ENCODE measurements around the gene PACRG. TPM values are rescaled to one million over a fixed set of nuclear protein-coding genes. Genes with fewer than 3 reads are reported as not detected.

PACRG gene
- total and polyA plus RNA-seq, 2 of the 8 experiments (the other 6 are each of a cell fraction or from before 2014, with no cell fraction given): 0.44 to 0.54 TPM

GRCh38 chr6:163166507-163166906, 438.7 kb downstream of the PACRG start:
- Histone ChIP-seq H3K9me3 (ENCODE audit: insufficient read depth in 2 of 2, low read depth in 1 of 2, low read length in 1 of 2) (peaks cover 0 to 3% of the 10 kb centered on the region in 2 experiments; a peak in 2 of 4 replicates), H3K27ac (ENCODE audit: low read depth, low read length) (no peak overlapping the region), H4K20me1 (replicated peaks in 1 of 2; ENCODE audit: control insufficient read depth in 1 of 2, insufficient read depth in 2 of 2, low read length in 2 of 2) (no peaks in the 10 kb centered on the region), H3K79me2 (ENCODE audit: control insufficient read depth in 1 of 2, insufficient read depth in 2 of 2, low read length in 2 of 2) (no peaks in the 10 kb centered on the region), H3K79me1 (ENCODE audit: low read depth, low read length) (no peaks in the 10 kb centered on the region), H2BK5ac (ENCODE audit: low read depth, low read length) (no peak overlapping the region), H4K91ac (replicated peaks; ENCODE audit: insufficient read length, low read length) (no peak overlapping the region), H3K14ac (ENCODE audit: insufficient read length) (no peak overlapping the region), H3K56ac (replicated peaks; ENCODE audit: insufficient read length, low read depth, low read length) (no peak overlapping the region), H2BK120ac (replicated peaks; ENCODE audit: low read depth, low read length) (no peak overlapping the region), H3K4me1 (replicated peaks in 1 of 4; ENCODE audit: control insufficient read depth in 3 of 4, insufficient read depth in 4 of 4, low read length in 3 of 4) (no peaks in the 10 kb centered on the region), H2BK20ac (ENCODE audit: low read length) (no peak overlapping the region), H3K18ac (ENCODE audit: extremely low read depth, low read length) (no peak overlapping the region), H2AK5ac (ENCODE audit: low read depth, low read length) (no peak overlapping the region), H2BK15ac (ENCODE audit: low read length) (no peak overlapping the region), H3K36me3 (ENCODE audit: control insufficient read depth in 2 of 4, insufficient read depth in 4 of 4, low read length in 3 of 4) (no peaks in the 10 kb centered on the region), H3K9ac (replicated peaks in 1 of 4; ENCODE audit: extremely low read depth in 1 of 4, low read depth in 3 of 4, low read length in 3 of 4) (no peak overlapping the region), H3K23ac (ENCODE audit: insufficient read length) (no peak overlapping the region), H2AFZ (ENCODE audit: low read length) (no peak overlapping the region), H3K4ac (replicated peaks; ENCODE audit: insufficient read length, low read depth, low read length) (no peak overlapping the region), H3K4me2 (ENCODE audit: insufficient read depth in 1 of 2, low read depth in 2 of 2, low read length in 2 of 2) (no peak overlapping the region), H4K8ac (ENCODE audit: extremely low read depth, insufficient read depth, low read length) (no peak overlapping the region), H2BK12ac (ENCODE audit: low read depth, low read length) (no peak overlapping the region), H3K23me2 (ENCODE audit: low read depth, low read length) (no peaks in the 10 kb centered on the region), H4K5ac (ENCODE audit: insufficient read length, low read depth, low read length) (no peak overlapping the region), H3K4me3 (ENCODE audit: extremely low read depth in 1 of 4, insufficient read depth in 2 of 4, low read depth in 3 of 4, low read length in 4 of 4) (no peak overlapping the region), H3K27me3 (replicated peaks in 1 of 4; ENCODE audit: control insufficient read depth in 3 of 4, extremely low read depth in 1 of 4, insufficient read depth in 3 of 4, low read length in 3 of 4) (no peaks in the 10 kb centered on the region)
- WGBS, 2 experiments (ENCODE audit: extremely low coverage in 1 of 2, insufficient coverage in 1 of 2, insufficient read length in 1 of 2, insufficient replicate concordance in 2 of 2, low coverage in 1 of 2, low lambda C conversion rate in 2 of 2, missing lambda C conversion rate in 1 of 2): 89% methylated on average over 3 of the region's 3 CpGs; no CpG with 5 or more reads in 1 of the 2 experiments
- POLR2A ChIA-PET (ENCODE audit: partially characterized antibody): no interaction called here
- DNase-seq (ENCODE audit: low read depth in 1 of 2, low spot score in 2 of 2) (no peak), FAIRE-seq (no peak)
- CTCF ChIA-PET (ENCODE audit: partially characterized antibody): interaction anchor here (1.0 kb wide), 1 partner anchor 212 kb away, joined by 3 read pairs; no protein-coding TSS in a partner anchor
- TF ChIP-seq KDM4A (IDR thresholded peaks at IDR 0.05; ENCODE audit: low read depth, low read length, severe bottlenecking) (no peak), EGR1 (IDR thresholded peaks at IDR 0.05; ENCODE audit: borderline replicate concordance, low read depth, low read length) (no peak), BACH1 (IDR thresholded peaks at IDR 0.05; ENCODE audit: low read length) (no peak), MAFK (IDR thresholded peaks at IDR 0.05; ENCODE audit: low read depth, low read length) (no peak), RXRA (IDR thresholded peaks at IDR 0.05; ENCODE audit: insufficient read depth, low read depth, low read length) (no peak), HDAC6 (IDR thresholded peaks at IDR 0.05; ENCODE audit: low read depth, low read length) (no peak), HDAC2 (IDR thresholded peaks at IDR 0.05; ENCODE audit: borderline replicate concordance in 1 of 2, low read depth in 2 of 2, low read length in 2 of 2) (no peak), E2F6 (IDR thresholded peaks at IDR 0.05) (no peak), TBP (IDR thresholded peaks at IDR 0.05; ENCODE audit: low read depth, low read length) (no peak), POLR2AphosphoS5 (IDR thresholded peaks at IDR 0.05; ENCODE audit: low read depth, low read length) (no peak), ZNF274 (IDR thresholded peaks at IDR 0.05; ENCODE audit: borderline replicate concordance, extremely low read depth, low read length) (no peak), SP1 (IDR thresholded peaks at IDR 0.05; ENCODE audit: low read depth, low read length) (no peak), TAF1 (IDR thresholded peaks at IDR 0.05; ENCODE audit: low read depth, low read length) (no peak), RBBP5 (IDR thresholded peaks at IDR 0.05; ENCODE audit: borderline replicate concordance, low read depth, low read length) (no peak)
